HG02678 (cell line): ENCODE results near the gene BCL7C.

ENCODE experiments used
- ATAC-seq: cut with Tn5 transposase; IDR thresholded peaks from one replicate; pipeline ENCODE4 v1.9.1; 2021; ENCODE audit warnings: mild to moderate bottlenecking, moderate library complexity; ENCODE audit not compliant: unreplicated experiment

BCL7C gene

GRCh38 chr16:30922960-30923535 lies 29.2 kb upstream of the BCL7C start:
- peak; percentile 69 for ATAC-seq

- peak; percentile 68 for ATAC-seq
These were observed 28.6 kb upstream of the BCL7C start for GRCh38 chr16:30922420-30922959.

DNA sequence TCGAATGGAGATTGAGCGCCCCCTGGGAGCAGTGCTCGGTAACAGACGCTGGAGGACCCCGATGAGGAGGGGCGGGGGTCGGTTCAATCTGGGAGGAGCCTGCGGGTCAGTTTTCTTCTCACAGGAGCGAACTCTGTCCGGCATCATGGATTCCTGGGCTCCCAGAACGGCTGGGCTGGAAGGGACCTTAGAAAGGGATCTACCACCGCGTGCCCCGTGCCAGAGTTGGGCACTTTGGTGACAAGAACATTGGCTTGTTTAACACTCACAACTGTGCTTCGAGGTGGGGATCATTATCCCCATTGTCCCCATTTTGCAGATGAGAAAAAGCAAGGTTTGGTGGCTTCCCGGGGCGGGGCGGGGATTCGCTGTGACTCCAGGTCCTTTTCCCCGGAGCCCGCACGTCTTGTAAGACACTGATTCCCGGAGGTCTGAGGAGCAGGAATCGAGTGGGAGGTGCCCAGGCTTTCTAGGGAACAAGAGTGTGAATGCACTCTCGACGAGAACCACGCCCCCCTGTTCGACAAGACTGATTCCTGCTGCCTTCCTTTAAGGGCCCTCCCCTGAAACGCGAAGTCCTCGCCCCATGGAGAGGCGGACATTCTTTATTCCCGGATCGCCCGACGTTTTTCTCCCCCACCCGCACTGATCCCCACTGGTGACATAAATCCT lies 28.0 kb upstream of the BCL7C start:
- ATAC-seq, result no peak

- ATAC-seq, result no peak
These were observed 27.5 kb upstream of the BCL7C start for GRCh38 chr16:30921459-30921747.

- no peak for ATAC-seq
These were observed 27.0 kb upstream of the BCL7C start for GRCh38 chr16:30920891-30921290.

DNA sequence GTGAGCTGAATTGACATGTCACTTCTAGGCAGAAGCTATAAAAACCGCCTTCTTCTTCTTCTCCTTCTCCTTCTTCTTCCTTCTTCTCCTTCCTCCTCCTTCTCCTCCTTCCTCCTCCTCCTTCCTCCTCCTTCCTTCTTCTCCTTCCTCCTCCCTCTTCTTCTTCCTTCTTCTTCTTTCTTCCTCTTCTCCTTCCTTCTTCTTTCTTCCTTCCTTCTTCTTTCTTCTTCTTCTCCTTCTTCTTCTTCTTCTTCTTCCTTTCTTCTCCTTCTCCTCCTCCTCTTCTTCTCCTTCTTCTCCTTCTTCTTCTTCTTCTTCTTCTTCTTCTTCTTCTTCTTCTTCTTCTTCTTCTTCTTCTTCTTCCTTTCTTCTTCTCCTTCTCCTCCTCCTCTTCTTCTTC lies 24.7 kb upstream of the BCL7C start:
- ATAC-seq, result no peak

- ATAC-seq, result no peak
These were observed 21.0 kb upstream of the BCL7C start for GRCh38 chr16:30914830-30915229.

- no peak for ATAC-seq
These were observed 19.0 kb upstream of the BCL7C start for GRCh38 chr16:30912794-30913412.

DNA sequence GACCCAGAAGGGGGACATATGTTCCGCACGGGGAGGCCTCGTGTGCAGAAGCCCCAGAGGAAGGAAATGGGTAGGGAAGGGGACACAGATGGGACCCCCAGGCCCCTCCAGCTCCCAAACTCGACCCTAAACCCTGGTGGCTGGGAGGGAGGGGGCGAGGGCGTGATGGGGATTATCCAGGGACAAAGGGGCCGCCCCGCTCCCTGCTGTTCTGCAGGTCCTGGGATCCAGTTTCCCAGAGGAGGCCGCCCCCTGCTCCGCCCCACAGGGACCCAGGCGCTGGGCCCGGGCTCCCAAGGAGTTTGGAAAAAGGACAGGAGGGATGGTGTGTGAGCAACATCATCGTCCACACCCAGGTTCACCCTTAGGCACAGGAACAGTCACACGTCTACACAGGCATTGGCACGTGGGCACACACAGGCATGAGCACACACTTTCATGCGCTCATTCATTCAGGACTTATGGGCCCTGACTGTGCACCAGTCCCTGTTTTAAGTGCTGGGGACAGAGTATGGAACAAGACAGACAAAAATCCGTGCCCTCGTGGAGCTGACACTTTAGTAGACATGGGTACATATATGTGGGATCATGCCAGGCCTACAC lies 16.7 kb upstream of the BCL7C start:
- ATAC-seq, result no peak

DNA sequence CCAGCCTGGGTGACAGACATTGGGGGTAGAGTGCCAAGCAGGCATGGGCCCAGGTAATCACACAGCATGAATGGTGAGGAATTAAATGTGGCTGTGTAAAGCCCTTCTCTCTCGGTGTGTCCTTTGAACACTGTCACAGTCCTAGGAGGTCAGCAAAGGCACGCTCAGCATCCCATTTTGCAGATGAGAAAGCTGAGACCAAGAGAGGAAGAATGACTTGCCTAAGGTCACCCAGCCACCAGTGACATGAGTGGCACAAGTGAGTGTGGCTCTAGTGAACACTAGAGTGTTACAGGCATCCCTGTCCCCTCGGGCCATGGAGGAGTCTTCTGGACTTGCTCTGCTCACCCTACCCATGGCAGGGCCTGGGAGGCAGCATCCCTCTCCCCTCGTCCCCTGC lies 13.2 kb upstream of the BCL7C start:
- ATAC-seq, result no peak

GRCh38 chr16:30904114-30904780 lies 10.4 kb upstream of the BCL7C start:
- no peak for ATAC-seq

DNA sequence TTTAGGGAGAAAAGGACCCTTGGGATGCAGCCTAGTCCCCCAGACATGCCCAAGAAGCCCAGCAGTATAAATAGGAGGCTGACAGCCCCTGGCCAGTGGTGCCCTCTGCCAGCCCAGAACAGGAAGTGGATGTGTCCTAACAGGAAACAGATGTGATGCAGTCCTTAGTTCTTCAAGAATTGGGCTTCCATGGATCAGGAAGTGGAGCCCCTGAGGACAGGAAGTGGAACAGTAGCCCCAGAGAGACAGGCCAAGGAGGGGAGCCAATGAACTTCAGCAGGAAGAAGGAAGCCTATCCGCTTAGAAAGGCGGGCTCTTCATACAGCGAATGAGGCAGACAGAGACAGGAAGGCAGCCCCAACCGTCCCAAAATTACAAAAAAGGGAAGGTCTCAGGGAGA lies 9.7 kb upstream of the BCL7C start:
- no peak for ATAC-seq

- ATAC-seq, result no peak
These were observed 9.1 kb upstream of the BCL7C start for GRCh38 chr16:30903002-30903401.

- ATAC-seq, result peak; percentile 75
These were observed 8.4 kb upstream of the BCL7C start for GRCh38 chr16:30902029-30902972.

- no peak for ATAC-seq
These were observed 7.5 kb upstream of the BCL7C start for GRCh38 chr16:30901201-30902028.

GRCh38 chr16:30900588-30900987 lies 6.7 kb upstream of the BCL7C start:
- no peak for ATAC-seq

DNA sequence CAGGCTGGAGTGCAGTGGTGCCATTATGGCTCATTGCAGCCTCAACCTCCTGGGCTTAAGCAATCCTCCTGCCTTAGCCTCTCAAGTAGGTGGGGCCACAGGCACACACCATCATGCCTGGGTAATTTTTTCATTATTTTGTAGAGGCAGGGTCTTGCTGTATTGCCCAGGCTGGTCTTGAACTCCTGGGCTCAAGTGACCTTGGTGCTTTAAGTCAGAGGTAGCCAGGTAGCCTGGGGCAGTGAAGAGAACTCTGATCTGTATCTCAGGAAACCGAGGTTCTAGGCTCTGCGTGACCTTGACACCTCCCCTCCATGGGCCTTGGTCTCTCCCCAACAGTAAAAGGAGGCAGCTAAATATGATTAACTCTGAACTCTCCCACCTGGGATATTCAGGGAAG lies 5.9 kb upstream of the BCL7C start:
- no peak for ATAC-seq

- peak; percentile 40 for ATAC-seq
These were observed 3.2 kb upstream of the BCL7C start for GRCh38 chr16:30896889-30897733.
